ENCODE results near the gene HSD3B2.
"Not testable (repeated sequence)": the region's sequence is repeated elsewhere in the genome, so short reads cannot be mapped to it uniquely, and the experiment has no call there.

HSD3B2 gene

DNA sequence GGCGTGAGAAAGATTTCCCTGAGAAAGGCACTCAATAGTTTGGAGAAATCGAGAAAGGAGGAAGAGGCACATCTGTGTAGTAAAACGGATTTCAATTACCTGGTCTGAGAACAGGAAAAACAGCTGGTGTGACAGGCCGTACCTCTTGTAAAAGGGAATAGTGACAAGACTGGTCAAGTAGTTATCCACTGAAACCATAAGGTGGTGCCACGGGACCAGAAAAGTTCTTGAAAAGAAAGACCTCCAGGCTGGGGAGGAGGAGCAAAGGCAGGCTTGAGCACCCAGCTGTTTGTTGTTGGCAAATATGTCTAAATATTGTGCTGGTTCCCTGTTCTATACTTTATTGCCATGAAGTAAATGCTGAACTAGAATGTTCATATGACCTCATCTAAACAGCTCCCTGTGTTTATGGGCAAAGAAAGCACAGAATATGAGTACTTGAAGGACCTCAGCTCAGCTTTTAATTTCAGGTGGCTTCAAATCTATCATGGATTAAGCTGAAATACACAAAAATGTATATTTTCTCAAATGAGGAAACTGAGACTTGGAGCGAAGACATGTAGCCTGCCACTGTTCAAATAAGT, 42.4 kb upstream of the HSD3B2 start:
- TF ChIP-seq, protein P1, sequence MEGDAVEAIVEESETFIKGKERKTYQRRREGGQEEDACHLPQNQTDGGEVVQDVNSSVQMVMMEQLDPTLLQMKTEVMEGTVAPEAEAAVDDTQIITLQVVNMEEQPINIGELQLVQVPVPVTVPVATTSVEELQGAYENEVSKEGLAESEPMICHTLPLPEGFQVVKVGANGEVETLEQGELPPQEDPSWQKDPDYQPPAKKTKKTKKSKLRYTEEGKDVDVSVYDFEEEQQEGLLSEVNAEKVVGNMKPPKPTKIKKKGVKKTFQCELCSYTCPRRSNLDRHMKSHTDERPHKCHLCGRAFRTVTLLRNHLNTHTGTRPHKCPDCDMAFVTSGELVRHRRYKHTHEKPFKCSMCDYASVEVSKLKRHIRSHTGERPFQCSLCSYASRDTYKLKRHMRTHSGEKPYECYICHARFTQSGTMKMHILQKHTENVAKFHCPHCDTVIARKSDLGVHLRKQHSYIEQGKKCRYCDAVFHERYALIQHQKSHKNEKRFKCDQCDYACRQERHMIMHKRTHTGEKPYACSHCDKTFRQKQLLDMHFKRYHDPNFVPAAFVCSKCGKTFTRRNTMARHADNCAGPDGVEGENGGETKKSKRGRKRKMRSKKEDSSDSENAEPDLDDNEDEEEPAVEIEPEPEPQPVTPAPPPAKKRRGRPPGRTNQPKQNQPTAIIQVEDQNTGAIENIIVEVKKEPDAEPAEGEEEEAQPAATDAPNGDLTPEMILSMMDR (IDR thresholded peaks at IDR 0.05; ENCODE audit: insufficient read depth, low read length, missing control alignments): no peak
- ChIA-PET POLR2A (no interaction called here), CTCF (interaction anchor here (0.7 to 4.7 kb wide), 2 partner anchors 98 to 842 kb away, joined by 3 to 27 read pairs; no protein-coding TSS in a partner anchor)
- no peak for DNase-seq (ENCODE audit: low read depth, low spot score)
- H3K4me3 ChIP-seq (ENCODE audit: low read depth, low read length): no peak overlapping the region

DNA sequence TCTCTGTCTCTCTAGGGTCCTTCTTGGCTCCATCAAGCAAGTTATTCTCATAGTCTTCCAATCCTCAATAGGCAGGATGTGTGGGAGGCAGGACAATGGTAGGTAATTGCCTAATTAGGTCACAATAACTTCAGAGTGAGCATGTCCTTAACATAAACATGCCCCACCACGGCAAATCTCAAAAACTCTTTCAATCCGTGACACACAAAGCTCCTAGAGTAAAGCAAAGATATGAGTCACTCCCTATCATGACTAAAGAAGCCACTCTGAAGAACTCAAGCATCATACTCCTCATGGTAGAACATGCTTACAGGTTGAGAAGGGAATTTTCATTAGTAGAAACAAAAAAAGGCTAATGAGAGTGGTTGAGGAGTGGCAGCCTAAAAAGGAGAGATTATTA, 41.5 kb upstream of the HSD3B2 start:
- no peak overlapping the region for H3K4me3 ChIP-seq (ENCODE audit: low read depth, low read length)
- ChIA-PET POLR2A (no interaction called here), CTCF (interaction anchor here (4.7 kb wide), 1 partner anchor 99 kb away, joined by 27 read pairs; no protein-coding TSS in a partner anchor)
- TF ChIP-seq, protein P1 (IDR thresholded peaks at IDR 0.05; ENCODE audit: insufficient read depth, low read length, missing control alignments): no peak
- DNase-seq (ENCODE audit: low read depth, low spot score): no peak

DNA sequence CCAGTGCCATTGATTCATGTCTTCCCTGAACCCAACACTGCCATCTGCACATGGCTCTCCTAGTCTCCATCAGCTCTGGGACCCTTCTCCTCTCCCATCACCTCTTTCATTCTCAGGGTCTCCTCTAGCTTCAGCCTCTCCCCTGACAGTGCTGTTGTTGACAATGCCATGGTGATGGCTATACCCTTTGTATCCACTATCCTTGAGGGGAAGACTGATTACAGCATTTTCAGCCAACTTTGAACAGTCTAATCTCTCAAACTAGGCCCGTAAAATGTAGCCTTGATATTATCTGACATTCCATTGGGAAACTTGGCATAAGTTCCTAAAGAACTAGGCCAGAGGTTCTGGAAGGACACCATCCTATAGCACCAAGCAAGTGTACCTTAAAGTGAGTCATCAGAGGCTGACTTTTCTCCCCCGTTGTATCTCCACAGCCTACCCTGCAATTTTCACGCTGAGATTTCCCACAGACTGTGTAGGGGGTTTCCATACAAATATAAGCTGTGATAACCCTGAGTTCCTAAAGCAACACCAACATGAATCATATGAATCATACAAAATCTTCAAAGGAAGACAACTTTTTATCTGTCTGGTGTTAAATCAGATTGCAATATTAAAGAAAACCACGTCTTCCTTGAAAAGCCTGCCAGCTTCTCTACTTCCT, 40.6 kb upstream of the HSD3B2 start:
- CTCF ChIA-PET: interaction anchor here (1.2 kb wide), 1 partner anchor 99 kb away, joined by 3 read pairs; no protein-coding TSS in a partner anchor
- TF ChIP-seq, protein P1 (IDR thresholded peaks at IDR 0.05; ENCODE audit: insufficient read depth, low read length, missing control alignments): no peak
- no peak overlapping the region for H3K4me3 ChIP-seq (ENCODE audit: low read depth, low read length)
- POLR2A ChIA-PET: no interaction called here
- no peak for DNase-seq (ENCODE audit: low read depth, low spot score)

DNA sequence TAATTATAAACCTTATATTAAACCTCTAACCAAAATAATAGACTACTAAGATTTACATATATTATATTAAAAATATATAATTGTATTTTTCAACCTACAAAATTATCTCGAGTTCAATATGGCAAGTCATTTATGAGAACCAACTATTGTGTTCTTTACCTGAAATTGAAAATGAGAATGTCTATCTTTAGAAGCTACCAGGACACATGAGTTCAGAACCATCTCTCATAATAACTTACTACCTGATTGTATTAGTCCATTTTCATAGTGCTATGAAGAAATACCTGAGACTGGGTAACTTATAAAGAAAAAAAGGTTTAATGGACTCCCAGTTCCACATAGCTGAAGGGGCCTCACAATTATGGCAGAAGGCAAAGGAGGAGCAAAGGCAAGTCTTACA, 39.6 kb upstream of the HSD3B2 start:
- DNase-seq (ENCODE audit: low read depth, low spot score): no peak
- ChIA-PET POLR2A (no interaction called here), CTCF (interaction anchor here (1.2 kb wide), 1 partner anchor 100 kb away, joined by 3 read pairs; no protein-coding TSS in a partner anchor)
- TF ChIP-seq, protein P1 (IDR thresholded peaks at IDR 0.05; ENCODE audit: insufficient read depth, low read length, missing control alignments): no peak
- H3K4me3 ChIP-seq (ENCODE audit: low read depth, low read length): no peak overlapping the region

DNA sequence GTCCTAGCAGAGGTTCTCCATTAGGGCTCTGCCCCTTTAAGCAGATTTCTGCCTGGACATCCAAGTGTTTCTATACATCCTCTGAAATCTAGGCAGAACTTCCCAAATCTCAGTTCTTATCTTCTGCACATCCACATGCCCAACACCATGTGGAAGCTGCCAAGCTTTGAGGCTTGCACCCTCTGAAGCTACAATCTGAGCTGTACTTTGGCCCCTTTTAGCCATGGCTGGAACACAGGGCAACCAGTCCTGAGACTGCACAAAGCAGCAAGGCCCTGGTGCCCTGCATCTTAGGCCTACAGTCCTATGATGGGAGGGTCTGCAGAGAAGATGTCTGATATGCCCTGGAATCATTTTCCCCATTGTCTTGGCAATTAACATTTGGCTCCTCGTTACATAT, 38.4 kb upstream of the HSD3B2 start:
- DNase-seq (ENCODE audit: low read depth, low spot score): no peak
- CTCF ChIA-PET: interaction anchor here (1.0 kb wide), 1 partner anchor 34 kb away, joined by 3 read pairs; no protein-coding TSS in a partner anchor
- TF ChIP-seq, protein P1 (IDR thresholded peaks at IDR 0.05; ENCODE audit: insufficient read depth, low read length, missing control alignments): no peak
- POLR2A ChIA-PET: no interaction called here
- H3K4me3 ChIP-seq (ENCODE audit: low read depth, low read length): no peak overlapping the region

DNA sequence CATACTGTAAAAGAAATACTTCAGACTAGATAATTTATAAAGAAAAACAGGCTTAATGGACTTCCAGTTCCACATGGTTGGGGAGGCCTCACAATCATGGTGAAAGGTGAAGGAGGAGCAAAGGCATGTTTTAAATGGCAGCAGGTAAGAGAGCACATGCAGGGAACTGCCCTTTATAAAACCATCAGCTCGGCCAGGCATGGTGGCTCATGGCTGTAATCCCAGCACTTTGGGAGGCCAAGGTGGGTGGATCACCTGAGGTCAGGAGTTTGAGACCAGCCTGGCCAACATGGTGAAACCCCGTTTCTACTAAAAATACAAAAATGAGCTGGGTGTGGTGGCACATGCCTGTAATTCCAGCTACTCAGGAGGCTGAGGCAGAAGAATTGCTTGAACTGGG, 37.4 kb upstream of the HSD3B2 start:
- POLR2A ChIA-PET: not testable (repeated sequence)

More for the DNA sequence above, 37.4 kb upstream of the HSD3B2 start:
- not testable (repeated sequence) for DNase-seq (ENCODE audit: low read depth, low spot score); H3K4me3 ChIP-seq (ENCODE audit: low read depth, low read length)
- CTCF ChIA-PET: interaction anchor here (0.9 kb wide), 1 partner anchor 103 kb away, joined by 3 read pairs; no protein-coding TSS in a partner anchor
